ENCODE data around the gene UVRAG.

Gene UVRAG

DNA sequence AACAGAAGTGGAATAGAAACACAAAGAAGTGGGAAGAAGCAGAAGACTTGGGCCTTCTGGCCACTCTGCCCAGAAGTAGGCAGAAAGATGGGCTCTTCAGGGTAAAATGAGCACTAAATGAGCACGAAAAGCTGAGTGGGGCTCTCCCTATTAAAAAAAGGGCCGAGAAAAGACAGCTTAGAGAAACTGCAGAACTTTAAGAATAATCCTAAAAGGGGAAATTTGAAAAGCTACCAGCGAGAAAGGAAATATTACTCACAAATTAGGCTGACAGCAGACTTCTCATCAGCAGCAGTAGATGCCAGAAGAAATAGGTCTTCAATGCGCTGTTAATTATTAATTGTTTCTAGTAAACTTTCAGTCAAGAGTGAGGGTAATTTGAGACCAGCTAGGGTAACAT is 78.2 kb downstream of the UVRAG start:
- Histone ChIP-seq H3K4me1 (ENCODE audit: control insufficient read depth in 1 of 2, insufficient read depth in 2 of 2, low read length in 2 of 2) (peaks cover 4 to 5% of the 10 kb centered on the region in 2 donors), H3K4me3 (ENCODE audit: low read depth in 1 of 2, low read length in 2 of 2) (no peak overlapping the region), H3K27ac (ENCODE audit: low read length) (no peak overlapping the region), H3K9me3 (ENCODE audit: control insufficient read depth in 1 of 2, low read length in 2 of 2) (no peaks in the 10 kb centered on the region), H3K36me3 (ENCODE audit: control insufficient read depth in 1 of 2, insufficient read depth in 2 of 2, low read length in 2 of 2) (no peaks in the 10 kb centered on the region), H3K27me3 (ENCODE audit: low read depth, low read length) (no peaks in the 10 kb centered on the region)

GRCh38 chr11:75894036-75894585 is 79.1 kb downstream of the UVRAG start:
- Histone ChIP-seq H3K4me1 (ENCODE audit: control insufficient read depth in 1 of 2, insufficient read depth in 2 of 2, low read length in 2 of 2) (peaks cover 2 to 5% of the 10 kb centered on the region in 2 donors), H3K9me3 (ENCODE audit: control insufficient read depth in 1 of 2, low read length in 2 of 2) (no peaks in the 10 kb centered on the region), H3K27me3 (ENCODE audit: low read depth, low read length) (no peaks in the 10 kb centered on the region), H3K36me3 (ENCODE audit: control insufficient read depth in 1 of 2, insufficient read depth in 2 of 2, low read length in 2 of 2) (no peaks in the 10 kb centered on the region), H3K27ac (ENCODE audit: low read length) (no peak overlapping the region), H3K4me3 (ENCODE audit: low read depth in 1 of 2, low read length in 2 of 2) (no peak overlapping the region)

GRCh38 chr11:75896843-75897419 is 81.9 kb downstream of the UVRAG start:
- H3K36me3 ChIP-seq (ENCODE audit: control insufficient read depth in 1 of 2, insufficient read depth in 2 of 2, low read length in 2 of 2) = no peaks in the 10 kb centered on the region
- H3K4me1 ChIP-seq (ENCODE audit: control insufficient read depth in 1 of 2, insufficient read depth in 2 of 2, low read length in 2 of 2) = peaks cover 5 to 29% of the 10 kb centered on the region in 2 donors
- H3K9me3 ChIP-seq (ENCODE audit: control insufficient read depth in 1 of 2, low read length in 2 of 2) = no peaks in the 10 kb centered on the region
- no peaks in the 10 kb centered on the region for H3K27me3 ChIP-seq (ENCODE audit: low read depth, low read length)
- H3K27ac ChIP-seq (ENCODE audit: low read length) = no peak overlapping the region
- H3K4me3 ChIP-seq (ENCODE audit: low read depth in 1 of 2, low read length in 2 of 2) = no peak overlapping the region

GRCh38 chr11:75898871-75899270 is 83.9 kb downstream of the UVRAG start:
- no peaks in the 10 kb centered on the region for H3K27me3 ChIP-seq (ENCODE audit: low read depth, low read length)
- no peak overlapping the region for H3K27ac ChIP-seq (ENCODE audit: low read length)
- H3K4me3 ChIP-seq (ENCODE audit: low read depth in 1 of 2, low read length in 2 of 2) = no peak overlapping the region
- H3K4me1 ChIP-seq (ENCODE audit: control insufficient read depth in 1 of 2, insufficient read depth in 2 of 2, low read length in 2 of 2) = peaks cover 0 to 27% of the 10 kb centered on the region in 2 donors
- no peaks in the 10 kb centered on the region for H3K9me3 ChIP-seq (ENCODE audit: control insufficient read depth in 1 of 2, low read length in 2 of 2)
- no peaks in the 10 kb centered on the region for H3K36me3 ChIP-seq (ENCODE audit: control insufficient read depth in 1 of 2, insufficient read depth in 2 of 2, low read length in 2 of 2)

- no peaks in the 10 kb centered on the region for H3K27me3 ChIP-seq (ENCODE audit: low read depth, low read length)
- no peaks in the 10 kb centered on the region for H3K9me3 ChIP-seq (ENCODE audit: control insufficient read depth in 1 of 2, low read length in 2 of 2)
- no peak overlapping the region for H3K4me3 ChIP-seq (ENCODE audit: low read depth in 1 of 2, low read length in 2 of 2)
- H3K36me3 ChIP-seq (ENCODE audit: control insufficient read depth in 1 of 2, insufficient read depth in 2 of 2, low read length in 2 of 2) = no peaks in the 10 kb centered on the region
- peaks cover 0 to 27% of the 10 kb centered on the region in 2 donors for H3K4me1 ChIP-seq (ENCODE audit: control insufficient read depth in 1 of 2, insufficient read depth in 2 of 2, low read length in 2 of 2)
- H3K27ac ChIP-seq (ENCODE audit: low read length) = no peak overlapping the region
These were observed 84.8 kb downstream of the UVRAG start for GRCh38 chr11:75899806-75900205.

- Histone ChIP-seq H3K4me3 (ENCODE audit: low read depth in 1 of 2, low read length in 2 of 2) (no peak overlapping the region), H3K4me1 (ENCODE audit: control insufficient read depth in 1 of 2, insufficient read depth in 2 of 2, low read length in 2 of 2) (peaks cover 0 to 27% of the 10 kb centered on the region in 2 donors), H3K9me3 (ENCODE audit: control insufficient read depth in 1 of 2, low read length in 2 of 2) (no peaks in the 10 kb centered on the region), H3K27me3 (ENCODE audit: low read depth, low read length) (no peaks in the 10 kb centered on the region), H3K36me3 (ENCODE audit: control insufficient read depth in 1 of 2, insufficient read depth in 2 of 2, low read length in 2 of 2) (no peaks in the 10 kb centered on the region), H3K27ac (ENCODE audit: low read length) (no peak overlapping the region)
These were observed 85.8 kb downstream of the UVRAG start for GRCh38 chr11:75900848-75901247.

DNA sequence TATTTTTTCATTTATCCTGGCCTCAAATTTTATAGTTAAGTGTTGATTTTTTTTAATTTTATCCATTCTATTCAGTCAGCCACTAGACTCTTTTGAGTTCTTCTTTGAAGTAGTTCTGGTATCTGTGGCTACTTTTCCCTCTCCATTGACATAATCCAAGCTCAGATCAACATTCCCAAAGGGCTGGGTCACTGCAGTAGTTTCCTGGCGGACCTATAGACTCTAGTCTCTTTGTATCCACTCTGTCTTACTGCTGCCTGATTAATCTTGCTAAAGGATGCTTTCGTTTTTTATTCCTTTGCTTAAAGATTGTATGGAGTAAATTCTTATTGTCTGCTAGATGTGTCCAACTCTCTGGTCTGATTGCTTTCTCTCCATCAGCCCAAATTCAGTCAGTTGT is 87.6 kb downstream of the UVRAG start:
- H3K36me3 ChIP-seq (ENCODE audit: control insufficient read depth in 1 of 2, insufficient read depth in 2 of 2, low read length in 2 of 2) = no peaks in the 10 kb centered on the region
- H3K4me3 ChIP-seq (ENCODE audit: low read depth in 1 of 2, low read length in 2 of 2) = no peak overlapping the region
- no peak overlapping the region for H3K27ac ChIP-seq (ENCODE audit: low read length)
- H3K9me3 ChIP-seq (ENCODE audit: control insufficient read depth in 1 of 2, low read length in 2 of 2) = no peaks in the 10 kb centered on the region
- H3K4me1 ChIP-seq (ENCODE audit: control insufficient read depth in 1 of 2, insufficient read depth in 2 of 2, low read length in 2 of 2) = peaks cover 0 to 27% of the 10 kb centered on the region in 2 donors
- H3K27me3 ChIP-seq (ENCODE audit: low read depth, low read length) = no peaks in the 10 kb centered on the region

DNA sequence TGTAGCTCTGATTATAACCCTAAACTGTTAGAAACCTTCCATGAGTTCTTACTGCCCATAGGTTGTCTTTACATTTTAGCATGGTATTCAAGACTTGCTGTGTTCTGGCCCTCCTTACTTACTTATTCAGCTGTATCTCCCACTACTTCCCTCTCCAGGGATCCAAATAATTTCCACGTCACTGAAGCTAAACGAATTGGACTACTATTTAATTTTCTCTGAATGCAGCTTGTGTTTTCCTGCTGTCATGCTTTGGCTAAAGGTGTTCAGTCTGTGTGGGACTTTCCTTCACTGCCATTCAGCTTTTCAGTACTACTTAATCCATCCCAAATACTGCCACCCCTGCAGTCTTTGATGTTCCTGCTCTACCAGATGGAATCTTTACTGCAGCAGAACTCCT is 88.3 kb downstream of the UVRAG start:
- Histone ChIP-seq H3K27ac (ENCODE audit: low read length) (no peak overlapping the region), H3K27me3 (ENCODE audit: low read depth, low read length) (no peaks in the 10 kb centered on the region), H3K4me3 (ENCODE audit: low read depth in 1 of 2, low read length in 2 of 2) (no peak overlapping the region), H3K4me1 (ENCODE audit: control insufficient read depth in 1 of 2, insufficient read depth in 2 of 2, low read length in 2 of 2) (peaks cover 0 to 27% of the 10 kb centered on the region in 2 donors), H3K36me3 (ENCODE audit: control insufficient read depth in 1 of 2, insufficient read depth in 2 of 2, low read length in 2 of 2) (no peaks in the 10 kb centered on the region), H3K9me3 (ENCODE audit: control insufficient read depth in 1 of 2, low read length in 2 of 2) (no peaks in the 10 kb centered on the region)

GRCh38 chr11:75905434-75905833 is 90.4 kb downstream of the UVRAG start:
- Histone ChIP-seq H3K27ac (ENCODE audit: low read length) (no peak overlapping the region), H3K36me3 (ENCODE audit: control insufficient read depth in 1 of 2, insufficient read depth in 2 of 2, low read length in 2 of 2) (no peaks in the 10 kb centered on the region), H3K27me3 (ENCODE audit: low read depth, low read length) (no peaks in the 10 kb centered on the region), H3K4me3 (ENCODE audit: low read depth in 1 of 2, low read length in 2 of 2) (no peak overlapping the region), H3K9me3 (ENCODE audit: control insufficient read depth in 1 of 2, low read length in 2 of 2) (no peaks in the 10 kb centered on the region), H3K4me1 (ENCODE audit: control insufficient read depth in 1 of 2, insufficient read depth in 2 of 2, low read length in 2 of 2) (peaks cover 0 to 15% of the 10 kb centered on the region in 2 donors)

DNA sequence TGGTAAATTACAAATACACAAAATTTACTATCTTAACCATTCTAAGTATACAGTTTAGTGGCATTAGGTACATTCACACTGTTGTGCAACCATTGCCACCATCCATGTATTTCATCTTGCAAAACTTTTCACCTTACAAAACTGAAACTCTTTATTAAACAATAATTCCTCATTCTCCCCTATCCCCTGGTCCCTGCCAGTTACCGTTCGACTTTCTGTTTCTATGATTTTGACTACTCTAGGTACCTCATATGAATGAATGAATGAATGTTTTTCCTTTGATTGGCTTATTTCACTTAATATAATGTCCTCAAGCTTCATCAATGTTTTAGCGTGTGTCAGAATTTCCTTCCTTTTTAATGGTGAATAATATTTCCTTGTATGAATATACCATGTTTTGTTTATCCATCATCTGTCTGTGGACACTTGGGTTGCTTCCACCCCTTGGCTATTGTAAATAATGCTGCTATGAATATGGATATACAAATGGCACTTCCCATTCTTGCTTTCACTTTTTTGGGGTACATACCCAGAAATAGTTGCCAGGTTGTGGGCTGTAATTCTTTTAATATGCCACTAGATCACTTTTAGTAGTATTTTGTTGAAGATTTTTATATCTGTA is 93.0 kb downstream of the UVRAG start:
- H3K4me1 ChIP-seq (ENCODE audit: control insufficient read depth in 1 of 2, insufficient read depth in 2 of 2, low read length in 2 of 2) = no peaks in the 10 kb centered on the region
- no peaks in the 10 kb centered on the region for H3K9me3 ChIP-seq (ENCODE audit: control insufficient read depth in 1 of 2, low read length in 2 of 2)
- H3K27me3 ChIP-seq (ENCODE audit: low read depth, low read length) = no peaks in the 10 kb centered on the region
- H3K27ac ChIP-seq (ENCODE audit: low read length) = no peak overlapping the region
- no peak overlapping the region for H3K4me3 ChIP-seq (ENCODE audit: low read depth in 1 of 2, low read length in 2 of 2)
- no peaks in the 10 kb centered on the region for H3K36me3 ChIP-seq (ENCODE audit: control insufficient read depth in 1 of 2, insufficient read depth in 2 of 2, low read length in 2 of 2)

GRCh38 chr11:75910426-75911145 is 95.6 kb downstream of the UVRAG start:
- H3K36me3 ChIP-seq (ENCODE audit: control insufficient read depth in 1 of 2, insufficient read depth in 2 of 2, low read length in 2 of 2) = no peaks in the 10 kb centered on the region
- H3K9me3 ChIP-seq (ENCODE audit: control insufficient read depth in 1 of 2, low read length in 2 of 2) = no peaks in the 10 kb centered on the region
- H3K4me1 ChIP-seq (ENCODE audit: control insufficient read depth in 1 of 2, insufficient read depth in 2 of 2, low read length in 2 of 2) = no peaks in the 10 kb centered on the region
- no peak overlapping the region for H3K27ac ChIP-seq (ENCODE audit: low read length)
- no peaks in the 10 kb centered on the region for H3K27me3 ChIP-seq (ENCODE audit: low read depth, low read length)
- no peak overlapping the region for H3K4me3 ChIP-seq (ENCODE audit: low read depth in 1 of 2, low read length in 2 of 2)

Data from muscle layer of duodenum (tissue), 2 donors.